Activated T-helper 2 cell treated with anti-CD3 and anti-CD28 coated beads, Interferon-gamma antibody, Interleukin-2, Interleukin-4, amounts not matched to agents 10 μg/mL and 5 μg/mL and 100 μg/mL, durations not matched to agents 14 hours and 24 hours and 36 hours (primary cell): ENCODE measurements around the gene PSMA7. TPM values are rescaled to one million over a fixed set of nuclear protein-coding genes. Genes with fewer than 3 reads are reported as not detected.

ENCODE experiments used
- DNase-seq: peaks from one replicate; pipeline ENCODE4 v3.0.0; 2021; ENCODE audit warnings: low spot score
- H3K27ac Mint-ChIP-seq: one replicate; pipeline ENCODE4 v1.8.0; 2021; ENCODE audit warnings: mixed read lengths
- H3K27me3 Mint-ChIP-seq: one replicate; pipeline ENCODE4 v1.8.0; 2021; ENCODE audit warnings: low read depth, mixed read lengths
- H3K36me3 Mint-ChIP-seq: one replicate; pipeline ENCODE4 v1.8.0; 2021; ENCODE audit warnings: low read depth, mixed read lengths
- H3K4me1 Mint-ChIP-seq: one replicate; pipeline ENCODE4 v1.8.0; 2021; ENCODE audit warnings: low read depth, mixed read lengths
- H3K4me3 Mint-ChIP-seq: one replicate; pipeline ENCODE4 v1.8.0; 2021; ENCODE audit warnings: low read depth, mild to moderate bottlenecking, moderate library complexity, mixed read lengths
- H3K9me3 Mint-ChIP-seq: one replicate; pipeline ENCODE4 v1.8.0; 2021; ENCODE audit warnings: mixed read lengths
- intact Hi-C: fragments of 100-400 bp; cut with micrococcal nuclease; formaldehyde crosslinking; loops from one replicate; pipeline ENCODE4 v1.15.1; 2023
- total RNA-seq: library from RNA; stranded (reverse); gene quantifications from 2 replicates; pipeline ENCODE4 v1.2.3, GENCODE V29; 2022

Gene PSMA7
- total RNA-seq, 1 donor from 2014 or later, result 405 TPM

- Mint-ChIP-seq H3K4me1 (no peaks in the 10 kb centered on the region), H3K27ac (no peak overlapping the region), H3K36me3 (no peaks in the 10 kb centered on the region), H3K4me3 (no peak overlapping the region), H3K9me3 (peaks cover 14% of the 10 kb centered on the region), H3K27me3 (no peaks in the 10 kb centered on the region)
- intact Hi-C loops, result no loop called here
- no peak for DNase-seq
Measured at GRCh38 chr20:62089393-62089792, 53.8 kb downstream of the PSMA7 start.

- no peaks in the 10 kb centered on the region for H3K36me3 Mint-ChIP-seq
- intact Hi-C loops, result no loop called here
- no peak for DNase-seq
- no peaks in the 10 kb centered on the region for H3K27me3 Mint-ChIP-seq
- H3K4me3 Mint-ChIP-seq, result no peak overlapping the region
- H3K9me3 Mint-ChIP-seq, result peaks cover 11% of the 10 kb centered on the region
- H3K27ac Mint-ChIP-seq, result no peak overlapping the region
- H3K4me1 Mint-ChIP-seq, result no peaks in the 10 kb centered on the region
Measured at GRCh38 chr20:62088258-62089127, 54.7 kb downstream of the PSMA7 start.

GRCh38 chr20:62087632-62088031 lies 55.6 kb downstream of the PSMA7 start:
- no peak for DNase-seq
- H3K27ac Mint-ChIP-seq, result no peak overlapping the region
- H3K4me1 Mint-ChIP-seq, result no peaks in the 10 kb centered on the region
- no peaks in the 10 kb centered on the region for H3K36me3 Mint-ChIP-seq
- no peak overlapping the region for H3K4me3 Mint-ChIP-seq
- intact Hi-C loops, result no loop called here
- no peaks in the 10 kb centered on the region for H3K27me3 Mint-ChIP-seq
- H3K9me3 Mint-ChIP-seq, result peaks cover 7% of the 10 kb centered on the region

- Mint-ChIP-seq H3K27me3 (no peaks in the 10 kb centered on the region), H3K4me3 (no peak overlapping the region), H3K9me3 (peaks cover 7% of the 10 kb centered on the region), H3K27ac (no peak overlapping the region), H3K36me3 (no peaks in the 10 kb centered on the region), H3K4me1 (no peaks in the 10 kb centered on the region)
- intact Hi-C loops, result no loop called here
- no peak for DNase-seq
Measured at GRCh38 chr20:62087227-62087626, 56.0 kb downstream of the PSMA7 start.

Other genes with a start within 250 kb of the PSMA7 start
- gene TAF4, start 77.5 kb downstream of the PSMA7 start, total RNA-seq, result 23.6 and 26.9 TPM in 2 replicates
- 42.9 and 45.0 TPM in 2 replicates for gene LSM14B, start 20.9 kb downstream of the PSMA7 start, total RNA-seq
- 26.0 and 30.7 TPM in 2 replicates for gene SS18L1, start 375 bp upstream of the PSMA7 start, total RNA-seq
- gene MTG2, start 39.6 kb upstream of the PSMA7 start, total RNA-seq, result 34.0 and 40.2 TPM in 2 replicates
- gene HRH3, start 76.9 kb upstream of the PSMA7 start, total RNA-seq, result not detected in 2 replicates
- 29.3 and 29.9 TPM in 2 replicates for gene OSBPL2, start 95.1 kb upstream of the PSMA7 start, total RNA-seq
- 152 and 171 TPM in 2 replicates for gene ADRM1, start 159.6 kb upstream of the PSMA7 start, total RNA-seq
- 3.1 and 3.9 TPM in 2 replicates for gene LAMA5, start 223.9 kb upstream of the PSMA7 start, total RNA-seq
- gene RPS21, start 243.7 kb upstream of the PSMA7 start, total RNA-seq, result 2,020 and 2,085 TPM in 2 replicates